Gastroesophageal sphincter (tissue), 3 donors: Measurements from ENCODE around the gene PLD5.

Experiments used
- CTCF ChIP-seq, 4 experiments: fragments of 200-600 bp in 2 of 4; fragments of 450-650 bp in 2 of 4; sonication (generic) in 1 of 4; IDR thresholded peaks; one replicate each; pipeline ENCODE4 v1.5.1; 2017 to 2019; ENCODE audit warnings: antibody characterized with exemption in 4 of 4, mild to moderate bottlenecking in 2 of 4, moderate library complexity in 2 of 4
- EP300 ChIP-seq: sonication (generic); formaldehyde crosslinking; IDR thresholded peaks from one replicate; pipeline ENCODE4 v1.6.1; 2017; ENCODE audit warnings: antibody characterized with exemption, mild to moderate bottlenecking
- POLR2A ChIP-seq, 2 donors: fragments of 450-650 bp; IDR thresholded peaks; one replicate each; pipeline ENCODE4 v1.6.1; 2017; ENCODE audit warnings: antibody characterized with exemption in 2 of 2, mild to moderate bottlenecking in 2 of 2, moderate library complexity in 1 of 2
- POLR2AphosphoS5 ChIP-seq: sonication (generic); formaldehyde crosslinking; IDR thresholded peaks from one replicate; pipeline ENCODE4 v1.6.1; 2017; ENCODE audit warnings: antibody characterized with exemption

GRCh38 chr1:242043165-242043564 is 481.3 kb downstream of the PLD5 start:
- TF ChIP-seq CTCF (IDR thresholded peaks at IDR 0.05) (no peak), POLR2A (IDR thresholded peaks at IDR 0.05) (no peak), POLR2AphosphoS5 (no peak), EP300 (no peak)
